Activated naive CD8-positive, alpha-beta T cell treated with anti-CD3 and anti-CD28 coated beads, Interleukin-2, amount 50 U/mL, for 24 hours (primary cell): ENCODE results near the gene CHRNA4.

Source experiments
- ATAC-seq: fragments of 150-1000 bp; cut with Tn5 transposase; one replicate; pipeline ENCODE4 v1.10.0; 2021
- DNase-seq: peaks from one replicate; pipeline ENCODE4 v3.0.0; 2021
- H3K27ac Mint-ChIP-seq: one replicate; pipeline ENCODE4 v1.8.0; 2021; ENCODE audit warnings: mild to moderate bottlenecking, mixed read lengths
- H3K27me3 Mint-ChIP-seq: one replicate; pipeline ENCODE4 v1.8.0; 2021; ENCODE audit warnings: mixed read lengths
- H3K36me3 Mint-ChIP-seq: one replicate; pipeline ENCODE4 v1.8.0; 2021; ENCODE audit warnings: low read depth, mixed read lengths
- H3K4me1 Mint-ChIP-seq: one replicate; pipeline ENCODE4 v1.8.0; 2021; ENCODE audit warnings: mixed read lengths
- H3K4me3 Mint-ChIP-seq: one replicate; pipeline ENCODE4 v1.8.0; 2021; ENCODE audit warnings: mild to moderate bottlenecking, moderate library complexity, mixed read lengths
- H3K9me3 Mint-ChIP-seq: one replicate; pipeline ENCODE4 v1.8.0; 2021; ENCODE audit warnings: mixed read lengths

The CHRNA4 gene

DNA sequence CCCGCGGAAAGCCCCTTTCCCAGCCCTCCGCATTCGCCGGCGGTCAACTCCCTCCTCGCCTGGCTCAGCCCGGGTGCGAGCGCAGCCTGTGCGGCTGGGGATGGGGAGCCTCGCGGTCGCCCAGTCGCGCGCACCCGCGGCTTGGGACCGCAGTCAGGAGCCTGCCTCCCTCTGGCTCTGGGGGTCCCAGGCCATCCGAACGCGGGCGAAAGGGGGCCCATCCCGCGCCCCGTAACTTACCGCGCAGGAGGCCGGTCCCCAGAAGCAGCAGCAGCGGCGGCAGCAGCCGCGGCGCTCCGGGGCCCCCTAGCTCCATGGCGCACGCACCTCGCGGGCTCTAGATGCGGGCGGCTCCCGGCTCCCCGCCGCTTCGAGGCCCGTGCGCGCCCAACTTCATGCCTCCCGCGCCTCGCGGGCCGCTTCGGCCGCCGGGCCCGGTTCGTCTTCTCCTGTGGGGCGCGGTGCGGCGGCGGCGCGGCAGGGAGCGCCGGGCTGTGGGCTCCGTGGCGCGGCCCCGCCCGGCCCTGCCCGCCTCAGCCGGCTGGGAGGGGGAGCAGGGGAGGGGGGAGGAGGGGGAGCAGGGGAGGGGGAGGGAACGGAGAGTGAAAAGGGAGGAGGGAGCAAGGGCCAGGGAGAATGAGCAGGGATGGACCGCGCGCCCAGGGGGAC lies at the start of gene CHRNA4:
Gene CHRNA4, minus strand, starts transcription at position 500 of the 669 bp plus-strand sequence. Its CDS starts 184 bp downstream, at position 316.
- peaks cover 18% of the 10 kb centered on the region for H3K27me3 Mint-ChIP-seq
- no peak for ATAC-seq
- H3K27ac Mint-ChIP-seq, result no peak within 1 kb of the TSS
- no peaks in the 10 kb centered on the region for H3K36me3 Mint-ChIP-seq
- no peaks in the 10 kb centered on the region for H3K4me1 Mint-ChIP-seq
- H3K4me3 Mint-ChIP-seq, result no peak within 1 kb of the TSS
- no peak for DNase-seq
- H3K9me3 Mint-ChIP-seq, result no peaks in the 10 kb centered on the region

DNA sequence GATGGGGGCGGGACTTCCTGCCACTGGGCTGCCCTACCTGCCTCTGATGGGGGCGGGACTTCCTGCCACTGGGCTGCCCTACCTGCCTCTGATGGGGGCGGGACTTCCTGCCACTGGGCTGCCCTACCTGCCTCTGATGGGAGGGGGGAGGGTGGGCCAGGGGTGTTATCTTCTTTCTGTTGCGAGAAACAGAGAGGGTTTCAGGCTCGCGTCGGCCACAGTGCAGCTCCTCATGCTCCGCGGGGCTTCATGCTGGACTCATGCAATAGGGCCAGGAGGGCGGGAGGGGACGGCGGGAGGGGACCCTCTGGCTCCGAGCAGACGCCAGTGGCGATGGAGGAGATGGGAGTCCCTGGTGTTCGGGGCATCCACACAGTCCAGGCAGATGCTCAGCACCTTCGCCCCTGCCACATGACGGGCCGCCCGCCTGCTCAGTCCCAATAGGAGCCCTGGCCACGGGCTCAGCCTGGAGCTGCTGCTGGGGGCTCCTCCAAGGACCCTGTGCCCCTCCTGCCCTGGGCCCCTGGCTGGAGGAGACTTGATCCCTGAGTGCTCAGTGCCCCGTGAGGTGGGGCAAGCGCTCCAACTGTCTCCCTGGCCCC lies 48.8 kb upstream of the CHRNA4 start:
- ATAC-seq, result no peak
- Mint-ChIP-seq H3K36me3 (no peaks in the 10 kb centered on the region), H3K27me3 (peaks cover 1% of the 10 kb centered on the region), H3K4me1 (peaks cover 3% of the 10 kb centered on the region), H3K27ac (no peak overlapping the region), H3K4me3 (no peak overlapping the region), H3K9me3 (no peaks in the 10 kb centered on the region)
- DNase-seq, result no peak

DNA sequence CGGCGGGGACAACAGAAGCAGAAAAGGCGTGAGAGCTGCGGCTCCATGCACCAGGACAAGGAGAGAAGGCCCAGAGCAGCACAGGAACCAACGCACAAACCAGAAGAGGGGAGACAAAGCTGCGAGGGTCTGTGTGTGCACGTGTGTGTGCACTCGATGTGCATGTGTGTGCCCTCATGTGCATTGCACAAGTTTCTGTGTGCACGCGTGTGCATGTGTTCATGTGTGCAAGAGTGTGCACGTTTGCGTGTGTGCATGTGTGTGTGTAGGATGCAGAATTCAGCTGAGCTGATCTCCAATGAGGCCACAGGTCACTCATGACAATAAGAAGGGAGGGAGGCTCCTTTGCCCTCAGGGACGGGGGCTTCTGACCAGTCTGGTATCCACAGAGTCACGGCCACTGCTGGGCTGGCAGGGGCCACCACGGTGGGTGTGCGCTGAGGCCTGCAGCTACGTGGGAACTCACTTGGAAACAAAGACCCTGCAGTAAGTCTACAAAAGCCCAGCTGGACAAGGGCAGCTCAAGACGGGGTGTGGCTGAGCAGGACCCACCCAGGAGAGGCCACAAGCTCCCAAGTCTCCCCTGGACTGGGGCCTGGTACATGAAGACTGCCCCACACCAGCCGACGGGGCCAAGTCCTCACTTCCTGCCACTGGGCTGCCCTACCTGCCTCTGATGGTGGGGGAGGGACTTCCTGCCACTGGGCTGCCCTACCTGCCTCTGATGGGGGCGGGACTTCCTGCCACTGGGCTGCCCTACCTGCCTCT lies 48.1 kb upstream of the CHRNA4 start:
- no peak for DNase-seq
- Mint-ChIP-seq H3K36me3 (no peaks in the 10 kb centered on the region), H3K9me3 (no peaks in the 10 kb centered on the region), H3K4me3 (no peak overlapping the region), H3K27ac (no peak overlapping the region), H3K4me1 (peaks cover 3% of the 10 kb centered on the region), H3K27me3 (peaks cover 1% of the 10 kb centered on the region)
- ATAC-seq, result no peak

DNA sequence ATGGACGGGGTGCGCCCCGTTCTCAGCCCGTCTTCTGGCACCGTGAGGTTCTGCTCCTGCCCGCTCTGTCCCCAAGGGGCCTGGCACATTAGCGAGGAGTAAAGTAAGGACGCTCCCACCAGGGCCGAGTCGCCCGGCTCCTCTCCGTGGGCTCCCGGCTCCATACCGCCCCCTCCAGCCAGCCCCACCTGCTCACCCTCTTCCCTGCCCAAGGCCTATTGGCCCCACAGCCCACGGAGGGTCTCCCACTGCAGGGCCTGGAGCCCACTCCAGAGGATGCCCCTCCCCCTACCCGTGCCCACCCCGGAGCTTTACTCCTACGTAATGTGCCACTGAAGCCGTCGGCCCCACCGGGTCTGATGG lies 47.5 kb upstream of the CHRNA4 start:
- H3K27me3 Mint-ChIP-seq, result peaks cover 1% of the 10 kb centered on the region

DNA sequence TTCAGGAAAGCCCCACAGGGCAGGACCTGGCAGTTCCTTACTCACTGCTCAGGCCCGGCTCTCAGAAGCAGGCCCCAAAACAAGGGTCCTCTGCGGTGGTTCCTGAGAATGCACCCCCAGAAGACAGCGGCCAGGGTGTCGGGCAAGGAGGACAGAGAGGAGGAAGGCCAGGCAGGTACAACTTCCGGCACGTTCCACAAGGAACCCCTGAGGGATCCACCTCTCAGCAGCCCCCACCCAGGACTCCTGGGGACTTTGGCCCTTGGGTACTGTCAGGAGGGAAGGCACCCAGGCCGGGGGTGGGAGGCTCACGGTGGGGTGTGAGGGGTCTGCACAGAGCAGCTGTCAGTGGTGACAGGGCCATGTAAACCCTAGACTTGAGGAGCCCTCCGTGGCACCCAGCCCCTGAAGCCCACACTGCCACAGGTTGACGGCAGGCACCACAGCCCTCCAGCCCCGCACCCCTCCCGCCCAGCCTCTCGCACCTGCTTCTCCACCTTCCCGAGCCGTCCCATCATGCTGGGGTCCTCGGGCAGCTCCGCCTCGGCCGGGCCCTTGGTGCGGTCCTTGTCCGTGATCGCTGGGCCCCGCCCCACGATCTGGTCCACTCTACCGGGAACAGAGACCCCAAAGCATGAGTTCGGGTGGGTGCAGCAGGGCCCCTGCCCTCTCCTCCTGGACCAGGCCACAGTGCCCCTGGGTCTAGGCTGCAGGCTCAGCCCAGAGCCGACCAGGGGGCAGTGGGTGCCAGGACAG lies 47.0 kb upstream of the CHRNA4 start:
- Mint-ChIP-seq H3K9me3 (no peaks in the 10 kb centered on the region), H3K36me3 (no peaks in the 10 kb centered on the region), H3K27ac (no peak overlapping the region), H3K27me3 (peaks cover 1% of the 10 kb centered on the region), H3K4me1 (peaks cover 3% of the 10 kb centered on the region), H3K4me3 (no peak overlapping the region)
- DNase-seq (no peak), ATAC-seq (no peak)

More for the DNA sequence above, 47.5 kb upstream of the CHRNA4 start:
- H3K4me3 Mint-ChIP-seq, result no peak overlapping the region
- no peak for ATAC-seq
- DNase-seq, result no peak
- H3K9me3 Mint-ChIP-seq, result no peaks in the 10 kb centered on the region
- H3K36me3 Mint-ChIP-seq, result no peaks in the 10 kb centered on the region
- H3K27ac Mint-ChIP-seq, result no peak overlapping the region
- H3K4me1 Mint-ChIP-seq, result peaks cover 3% of the 10 kb centered on the region

DNA sequence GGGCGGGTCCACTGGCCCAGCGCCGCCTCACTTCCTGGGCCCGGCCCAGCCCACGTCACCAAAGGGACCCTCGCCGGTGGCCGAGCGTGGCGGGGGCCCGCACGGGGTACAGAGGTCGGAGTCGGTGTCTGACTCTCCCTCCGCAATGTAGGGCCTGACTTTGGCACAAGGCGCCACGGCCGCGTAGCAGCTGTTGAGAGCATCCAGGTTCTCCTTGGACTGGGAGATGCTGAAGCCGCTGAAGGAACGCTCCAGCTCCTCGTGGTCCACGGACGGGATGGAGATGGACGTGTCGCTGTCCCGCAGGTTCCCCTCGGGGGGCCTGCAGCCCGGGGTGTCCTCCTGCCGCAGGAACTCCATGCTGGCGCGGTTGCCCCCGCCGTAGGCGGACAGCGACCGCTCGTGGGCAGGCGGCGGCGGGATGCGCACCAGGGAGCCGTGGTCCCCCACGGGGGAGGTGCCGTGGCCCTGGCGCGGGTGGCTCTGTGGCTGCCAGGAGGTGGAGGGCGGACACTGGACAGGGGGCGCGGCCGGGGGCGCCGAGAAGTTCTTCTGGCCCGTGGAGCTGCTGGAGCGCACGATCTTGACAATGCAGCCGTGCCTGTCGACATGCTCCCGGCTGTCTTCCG lies 45.6 kb upstream of the CHRNA4 start:
- no peak overlapping the region for H3K27ac Mint-ChIP-seq
- no peaks in the 10 kb centered on the region for H3K36me3 Mint-ChIP-seq
- no peak for ATAC-seq
- no peaks in the 10 kb centered on the region for H3K9me3 Mint-ChIP-seq
- no peak overlapping the region for H3K4me3 Mint-ChIP-seq
- no peak for DNase-seq
- no peaks in the 10 kb centered on the region for H3K27me3 Mint-ChIP-seq
- peaks cover 2% of the 10 kb centered on the region for H3K4me1 Mint-ChIP-seq

DNA sequence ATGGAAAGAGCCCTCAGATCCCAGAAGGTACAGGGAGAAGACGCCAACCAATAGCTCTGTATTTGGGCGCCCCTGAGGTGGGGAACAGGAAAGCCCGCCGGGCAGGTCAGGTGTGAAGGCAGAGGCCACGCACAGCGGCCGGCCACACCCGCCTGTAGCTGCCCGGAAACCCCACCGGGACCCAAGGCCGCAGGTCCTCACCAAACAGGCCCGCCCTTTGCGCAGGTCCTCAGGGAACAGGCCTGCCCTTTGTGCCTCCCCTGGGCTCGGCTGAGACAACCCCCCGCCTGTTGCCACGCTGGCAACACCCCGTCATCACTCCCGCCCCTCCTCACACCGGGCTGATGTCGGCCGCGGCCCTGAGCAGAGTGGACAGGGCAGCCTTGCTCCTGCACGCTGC lies 44.9 kb upstream of the CHRNA4 start:
- Mint-ChIP-seq H3K9me3 (no peaks in the 10 kb centered on the region), H3K27ac (no peak overlapping the region), H3K4me3 (no peak overlapping the region), H3K4me1 (no peaks in the 10 kb centered on the region), H3K36me3 (no peaks in the 10 kb centered on the region), H3K27me3 (no peaks in the 10 kb centered on the region)
- DNase-seq (no peak), ATAC-seq (no peak)

DNA sequence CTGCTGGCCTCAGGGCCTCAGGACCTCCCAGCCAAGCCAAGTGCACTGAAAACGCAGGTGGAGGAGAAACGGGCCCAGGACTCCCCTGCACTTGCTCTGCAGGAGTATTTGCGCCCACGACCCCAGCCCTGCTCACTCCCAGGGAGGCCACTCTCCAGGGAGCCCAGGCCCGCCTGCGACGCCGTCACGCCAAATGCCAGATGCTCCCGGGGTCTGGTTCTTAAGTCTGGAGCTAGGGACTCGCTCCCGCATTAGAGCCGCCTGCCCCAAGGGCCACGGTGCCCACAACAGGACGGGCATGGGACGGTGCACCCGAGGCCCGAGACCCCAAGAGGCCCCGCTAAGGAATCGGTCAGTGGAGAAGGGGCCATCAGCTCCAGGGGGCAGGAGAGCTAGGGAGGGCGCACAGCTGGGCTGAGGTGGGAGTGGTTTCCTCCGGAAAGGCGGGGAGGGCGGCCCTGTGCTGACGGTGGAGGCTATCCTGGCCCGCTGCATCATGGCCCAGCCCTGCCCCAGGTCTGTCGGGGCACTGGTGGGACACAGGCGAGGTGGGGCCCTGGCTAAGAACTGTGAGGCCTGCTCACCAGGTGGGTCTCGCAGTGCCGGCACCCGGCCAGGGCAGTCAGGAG lies 44.1 kb upstream of the CHRNA4 start:
- H3K4me1 Mint-ChIP-seq, result no peaks in the 10 kb centered on the region
- no peak overlapping the region for H3K27ac Mint-ChIP-seq
- H3K9me3 Mint-ChIP-seq, result no peaks in the 10 kb centered on the region
- H3K27me3 Mint-ChIP-seq, result no peaks in the 10 kb centered on the region
- H3K36me3 Mint-ChIP-seq, result no peaks in the 10 kb centered on the region
- ATAC-seq (no peak), DNase-seq (no peak)
- no peak overlapping the region for H3K4me3 Mint-ChIP-seq

DNA sequence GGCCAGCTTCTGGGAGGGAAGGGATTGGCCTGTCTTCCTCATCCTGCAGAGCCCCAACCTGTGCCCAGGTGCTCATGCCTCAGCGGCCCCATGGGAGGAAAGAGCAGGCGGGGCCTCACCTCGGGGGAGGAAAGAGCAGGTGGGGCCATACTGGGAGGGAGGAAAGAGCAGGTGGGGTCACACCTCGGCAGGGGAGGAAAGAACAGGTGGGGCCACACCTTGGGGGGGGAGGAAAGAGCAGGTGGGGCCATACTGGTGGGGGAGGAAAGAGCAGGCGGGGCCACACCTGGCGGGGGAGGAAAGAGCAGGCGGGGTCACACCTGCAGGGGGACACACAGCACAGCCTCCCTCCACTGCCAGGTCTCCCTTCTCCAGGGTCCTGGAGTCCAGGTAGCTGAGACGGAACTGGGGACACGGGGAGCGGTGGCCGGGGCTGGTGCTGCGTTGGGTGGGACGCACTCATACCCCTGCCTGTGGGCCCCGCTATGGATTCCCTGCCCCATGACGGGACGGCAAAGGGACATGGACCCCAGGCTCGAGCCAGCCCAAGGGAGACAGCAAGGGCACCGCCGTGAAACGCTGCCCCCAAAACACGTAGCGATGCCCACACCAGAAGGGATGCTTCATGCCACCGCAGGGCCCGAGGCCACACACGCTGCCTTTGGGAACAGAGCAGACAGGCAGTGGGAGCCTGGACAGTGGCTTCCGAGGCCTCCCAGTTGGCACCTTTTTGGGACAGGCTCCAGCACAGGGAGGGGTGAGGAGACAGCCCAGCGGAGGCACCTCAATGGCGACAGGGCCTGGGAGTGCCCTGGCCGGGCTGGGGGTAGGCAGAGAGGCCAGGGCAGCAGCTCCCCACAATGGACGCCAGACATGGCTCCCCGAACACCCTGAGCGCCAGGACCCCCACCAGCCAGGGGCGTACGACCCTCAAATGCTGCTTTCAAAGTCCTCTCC lies 43.3 kb upstream of the CHRNA4 start:
- no peaks in the 10 kb centered on the region for H3K9me3 Mint-ChIP-seq
- no peak overlapping the region for H3K27ac Mint-ChIP-seq
- ATAC-seq (no peak), DNase-seq (no peak)
- no peaks in the 10 kb centered on the region for H3K27me3 Mint-ChIP-seq
- H3K4me3 Mint-ChIP-seq, result no peak overlapping the region
- H3K36me3 Mint-ChIP-seq, result no peaks in the 10 kb centered on the region
- H3K4me1 Mint-ChIP-seq, result no peaks in the 10 kb centered on the region

DNA sequence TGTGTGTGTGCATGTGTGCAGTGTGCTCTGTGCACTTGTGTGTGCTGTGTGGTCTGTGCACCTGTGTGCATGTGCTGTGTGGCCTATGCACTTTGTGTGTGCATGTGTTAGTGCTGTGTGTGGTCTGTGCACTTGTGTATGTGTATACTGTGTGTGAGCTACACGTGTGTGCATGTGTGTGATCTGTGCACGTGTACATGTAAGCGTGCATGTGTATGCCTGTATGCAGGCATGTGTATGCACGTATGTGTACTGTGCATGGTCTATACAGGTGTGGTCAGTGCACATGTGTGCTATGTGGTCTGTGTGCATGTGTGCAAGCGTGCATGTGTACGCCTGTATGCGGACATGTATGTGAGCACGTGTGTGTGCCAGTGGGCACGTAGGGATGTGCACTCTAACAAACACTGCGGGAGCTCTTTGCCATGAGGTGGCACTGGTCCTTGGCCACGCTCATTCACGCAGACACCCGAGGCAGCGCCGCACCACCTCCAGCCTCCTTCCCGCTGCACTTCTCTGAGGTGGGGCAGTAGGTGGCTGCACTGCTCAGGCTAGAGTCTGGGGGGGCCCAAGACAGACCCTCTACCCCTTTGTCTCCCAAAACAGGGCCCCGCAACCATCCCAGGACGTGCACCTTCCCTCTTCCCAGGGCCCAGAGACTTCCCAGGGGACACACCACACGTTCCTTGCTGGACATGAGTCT lies 42.4 kb upstream of the CHRNA4 start:
- no peaks in the 10 kb centered on the region for H3K9me3 Mint-ChIP-seq
- DNase-seq (no peak), ATAC-seq (no peak)
- no peak overlapping the region for H3K4me3 Mint-ChIP-seq
- H3K27me3 Mint-ChIP-seq, result no peaks in the 10 kb centered on the region
- no peaks in the 10 kb centered on the region for H3K36me3 Mint-ChIP-seq
- no peaks in the 10 kb centered on the region for H3K4me1 Mint-ChIP-seq
- H3K27ac Mint-ChIP-seq, result no peak overlapping the region

DNA sequence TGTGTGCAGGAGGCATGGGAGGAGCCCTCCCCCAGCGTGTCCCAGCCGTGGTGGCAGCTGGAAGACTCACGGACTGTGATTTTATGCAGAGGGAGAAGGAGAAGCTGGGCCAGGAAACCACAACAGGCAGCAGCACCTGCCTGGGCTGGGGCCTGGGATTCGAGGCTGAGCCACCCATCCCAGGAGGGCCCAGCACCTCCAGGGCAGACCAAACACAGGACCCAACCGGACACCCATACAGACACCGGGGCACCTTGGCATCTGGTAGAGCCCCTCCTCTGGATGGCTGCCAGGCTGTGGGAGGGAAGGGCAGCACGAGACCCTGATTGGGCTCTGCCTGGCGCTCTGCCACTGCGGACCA lies 41.7 kb upstream of the CHRNA4 start:
- no peak for ATAC-seq
- Mint-ChIP-seq H3K27me3 (no peaks in the 10 kb centered on the region), H3K36me3 (no peaks in the 10 kb centered on the region), H3K9me3 (no peaks in the 10 kb centered on the region), H3K27ac (no peak overlapping the region), H3K4me1 (no peaks in the 10 kb centered on the region), H3K4me3 (no peak overlapping the region)
- no peak for DNase-seq

DNA sequence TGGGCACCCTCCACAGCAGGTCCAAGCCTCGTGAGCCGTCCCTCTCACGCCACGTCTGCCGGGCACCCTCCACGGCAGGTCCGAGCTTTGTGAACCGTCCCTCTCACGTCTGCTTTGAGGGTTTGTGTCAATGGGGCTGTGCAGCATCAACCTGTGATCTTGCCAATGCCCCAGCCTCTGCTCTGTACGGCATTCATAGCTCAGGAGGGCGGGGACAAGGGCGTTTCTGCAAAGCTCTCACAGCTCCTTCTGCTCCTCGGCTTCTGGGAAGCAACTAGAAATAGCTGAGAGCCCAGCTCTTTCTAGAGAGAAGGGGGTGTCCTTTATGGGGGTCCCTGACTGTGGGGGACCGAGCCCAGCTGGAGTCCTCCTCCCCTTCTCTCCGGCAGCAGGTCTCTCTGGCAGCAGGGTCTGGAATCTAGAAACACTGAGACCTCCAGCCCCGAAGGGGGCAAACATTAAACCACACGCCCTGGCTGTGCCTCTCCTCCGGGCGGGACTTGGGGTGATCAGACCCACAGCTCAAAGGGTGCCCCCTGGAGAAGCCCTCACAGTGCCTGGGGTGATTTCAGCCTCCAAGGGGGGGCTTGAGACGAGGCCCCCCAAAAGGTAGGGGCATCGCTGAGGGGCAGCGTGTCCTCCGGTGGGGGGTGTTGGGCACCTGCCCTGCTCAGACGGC lies 41.2 kb upstream of the CHRNA4 start:
- no peaks in the 10 kb centered on the region for H3K9me3 Mint-ChIP-seq
- no peak overlapping the region for H3K4me3 Mint-ChIP-seq
- no peak for ATAC-seq
- H3K36me3 Mint-ChIP-seq, result no peaks in the 10 kb centered on the region
- H3K27ac Mint-ChIP-seq, result no peak overlapping the region
- DNase-seq, result no peak
- H3K4me1 Mint-ChIP-seq, result no peaks in the 10 kb centered on the region
- no peaks in the 10 kb centered on the region for H3K27me3 Mint-ChIP-seq
